SK-N-SH (cell line): ENCODE results near the gene DLG2. TPM values are rescaled to one million over a fixed set of nuclear protein-coding genes. Genes with fewer than 3 reads are reported as not detected.

Source experiments
- CTCF ChIA-PET: fragments of 300-600, 350-600 bp; formaldehyde crosslinking; extraction: SDS; loops from one replicate; lab custom pipeline; 2021; lab: Yijun Ruan, JAX
- POLR2A ChIA-PET: fragments of 350-600 bp; sonication (Branson Sonifier 250); formaldehyde crosslinking; extraction: SDS; loops from one replicate; lab custom pipeline; 2020; ENCODE audit warnings: antibody characterized with exemption, inconsistent platforms; lab: Yijun Ruan, JAX
- DNase-seq: peaks from one replicate; pipeline ENCODE4 v3.0.0; 2012
- H2AFZ ChIP-seq: fragments of 200-600 bp; sonication (generic); 2 replicates; pipeline ENCODE4 v1.8.1; 2016; ENCODE audit warnings: antibody characterized with exemption, mild to moderate bottlenecking, low read depth
- H3F3A ChIP-seq: fragments of 200-600 bp; sonication (generic); replicated peaks from 2 replicates; pipeline ENCODE3; 2016; ENCODE audit warnings: antibody characterized with exemption, mild to moderate bottlenecking; ENCODE audit not compliant: insufficient read depth
- H3K27ac ChIP-seq, 2 experiments: fragments of 200-500 bp in 1 of 2; fragments of 200-600 bp in 1 of 2; sonication (Bioruptor generic) in 1 of 2; sonication (generic), shearing (Covaris generic) in 1 of 2; 2 replicates each; pipeline versions ENCODE4 v1.5.1 to v1.6.1; 2014 to 2016; ENCODE audit warnings: low read depth in 2 of 2, inconsistent platforms in 1 of 2, low read length in 1 of 2, mild to moderate bottlenecking in 1 of 2, mixed read lengths in 1 of 2
- H3K27me3 ChIP-seq: fragments of 200-600 bp; sonication (generic), shearing (Covaris generic); 2 replicates; pipeline ENCODE4 v1.6.1; 2016; ENCODE audit warnings: mixed run types; ENCODE audit not compliant: insufficient read depth
- H3K36me3 ChIP-seq, 2 experiments: fragments of 200-500 bp in 1 of 2; fragments of 200-600 bp in 1 of 2; sonication (Bioruptor generic) in 1 of 2; sonication (generic) in 1 of 2; replicated peaks in 1 of 2; 2 replicates each; pipeline versions ENCODE3 to v1.5.1; 2014 to 2016; ENCODE audit warnings: low read length in 1 of 2, mild to moderate bottlenecking in 1 of 2; ENCODE audit not compliant: insufficient read depth in 2 of 2, control insufficient read depth in 1 of 2
- H3K4me1 ChIP-seq, 2 experiments: fragments of 200-500 bp in 1 of 2; fragments of 200-600 bp in 1 of 2; sonication (Bioruptor generic) in 1 of 2; sonication (generic), shearing (Covaris generic) in 1 of 2; 2 replicates each; pipeline versions ENCODE4 v1.5.1 to v1.6.1; 2014 to 2016; ENCODE audit warnings: low read depth in 1 of 2, low read length in 1 of 2, mixed run types in 1 of 2; ENCODE audit not compliant: insufficient read depth in 2 of 2, control insufficient read depth in 1 of 2
- H3K4me2 ChIP-seq: fragments of 200-600 bp; sonication (generic), shearing (Covaris generic); 2 replicates; pipeline ENCODE4 v1.6.1; 2017; ENCODE audit warnings: mixed run types
- H3K4me3 ChIP-seq, 2 experiments: fragments of 200-500 bp in 1 of 2; fragments of 200-600 bp in 1 of 2; sonication (Bioruptor generic) in 1 of 2; sonication (generic), shearing (Covaris generic) in 1 of 2; 2 replicates each; pipeline versions ENCODE4 v1.5.1 to v1.8.1; 2014 to 2016; ENCODE audit warnings: low read depth in 2 of 2, inconsistent platforms in 1 of 2, low read length in 1 of 2, mild to moderate bottlenecking in 1 of 2, mixed read lengths in 1 of 2, moderate library complexity in 1 of 2
- H3K79me2 ChIP-seq: fragments of 200-600 bp; sonication (generic); 2 replicates; pipeline ENCODE4 v1.8.1; 2017; ENCODE audit warnings: mild to moderate bottlenecking; ENCODE audit not compliant: insufficient read depth
- H3K9ac ChIP-seq: fragments of 200-600 bp; sonication (generic); 2 replicates; pipeline ENCODE4 v1.6.1; 2017; ENCODE audit warnings: mixed run types
- H3K9me2 ChIP-seq: fragments of 200-600 bp; sonication (generic); 2 replicates; pipeline ENCODE4 v1.6.1; 2017; ENCODE audit warnings: mixed run types
- H3K9me3 ChIP-seq: fragments of 200-600 bp; sonication (generic); 2 replicates; pipeline ENCODE4 v1.6.1; 2017; ENCODE audit warnings: mixed run types, mild to moderate bottlenecking, moderate library complexity
- H4K20me1 ChIP-seq: fragments of 200-600 bp; sonication (generic); 2 replicates; pipeline ENCODE4 v1.6.1; 2017; ENCODE audit warnings: mild to moderate bottlenecking, mixed run types; ENCODE audit not compliant: insufficient read depth
- CHD2 ChIP-seq: fragments of 150-350 bp; IDR thresholded peaks from 2 replicates; pipeline ENCODE4 v1.6.1; 2018; ENCODE audit warnings: low read length; ENCODE audit not compliant: partially characterized antibody
- EP300 ChIP-seq, 2 experiments: IDR thresholded peaks; 2 replicates each; pipeline versions ENCODE4 v1.4.0 to v1.6.1; 2012; ENCODE audit warnings: borderline replicate concordance in 1 of 2, low read depth in 1 of 2, low read length in 1 of 2
- EZH2phosphoT487 ChIP-seq: fragments of 200-600 bp; sonication (generic); IDR thresholded peaks from 2 replicates; pipeline ENCODE4 v1.6.1; 2017; ENCODE audit warnings: low read depth, mixed run types, mild to moderate bottlenecking, antibody characterized with exemption, moderate library complexity, borderline replicate concordance
- FOSL2 ChIP-seq: IDR thresholded peaks from 2 replicates; pipeline ENCODE4 v1.4.0; 2012; ENCODE audit warnings: low read depth, mild to moderate bottlenecking, moderate library complexity, borderline replicate concordance
- FOXM1 ChIP-seq: IDR thresholded peaks from 2 replicates; pipeline ENCODE4 v1.4.0; 2012; ENCODE audit warnings: low read depth, mild to moderate bottlenecking
- GATA2 ChIP-seq: sonication (generic); formaldehyde crosslinking; IDR thresholded peaks from 2 replicates; pipeline ENCODE4 v1.5.0; 2020; ENCODE audit warnings: mild to moderate bottlenecking, missing genetic modification reagents
- IRF3 ChIP-seq: fragments of 150-350 bp; IDR thresholded peaks from 2 replicates; pipeline ENCODE4 v1.6.1; 2016; ENCODE audit warnings: mild to moderate bottlenecking, low read depth, low read length
- NRF1 ChIP-seq: IDR thresholded peaks from 2 replicates; pipeline ENCODE4 v1.6.1; 2012; ENCODE audit warnings: low read depth, mild to moderate bottlenecking, low read length
- PBX3 ChIP-seq: IDR thresholded peaks from 2 replicates; pipeline ENCODE4; 2012
- POLR2AphosphoS5 ChIP-seq: IDR thresholded peaks from 2 replicates; pipeline ENCODE4 v1.6.1; 2012; ENCODE audit warnings: low read depth, low read length
- RAD21 ChIP-seq: IDR thresholded peaks from 2 replicates; pipeline ENCODE4 v1.6.1; 2012; ENCODE audit warnings: mild to moderate bottlenecking, low read length
- REST ChIP-seq: IDR thresholded peaks from 2 replicates; pipeline ENCODE4 v1.6.1; 2012; ENCODE audit warnings: mild to moderate bottlenecking, low read depth, low read length, moderate library complexity
- SIN3A ChIP-seq: IDR thresholded peaks from 2 replicates; pipeline ENCODE4 v1.6.1; 2012; ENCODE audit warnings: low read depth, mild to moderate bottlenecking, low read length, moderate library complexity, borderline replicate concordance
- TAF1 ChIP-seq: IDR thresholded peaks from 2 replicates; pipeline ENCODE4 v1.6.1; 2012; ENCODE audit warnings: low read depth, mild to moderate bottlenecking, low read length, moderate library complexity, borderline replicate concordance
- TCF12 ChIP-seq: IDR thresholded peaks from 2 replicates; pipeline ENCODE4 v1.4.0; 2012
- YY1 ChIP-seq: IDR thresholded peaks from 2 replicates; pipeline ENCODE4 v1.4.0; 2012; ENCODE audit warnings: low read depth, mild to moderate bottlenecking
- WGBS: methylation state at CpG from one replicate; pipeline ENCODE4 v1.1.6; 2017; ENCODE audit warnings: low lambda C conversion rate; 5-methylcytosine and 5-hydroxymethylcytosine counted together
- polyA plus RNA-seq, 3 experiments: library from polyadenylated mRNA; depleted of rRNA; stranded (reverse); fragments of >200 nt; gene quantifications; 2 replicates each; pipeline ENCODE4 v1.2.3, GENCODE V29; 2012

Gene DLG2
- polyA plus RNA-seq, 1 of the 3 experiments (the other 2 are of a cell fraction), result 0.21 TPM

- Histone ChIP-seq H3K9me2 (no peaks in the 10 kb centered on the region), H3K36me3 (no peaks in the 10 kb centered on the region), H3K79me2 (no peaks in the 10 kb centered on the region), H4K20me1 (no peaks in the 10 kb centered on the region), H2AFZ (no peak overlapping the region), H3K4me2 (no peak overlapping the region), H3F3A (no peaks in the 10 kb centered on the region), H3K27ac (no peak overlapping the region), H3K4me3 (no peak overlapping the region), H3K9ac (no peak overlapping the region), H3K27me3 (no peaks in the 10 kb centered on the region), H3K4me1 (peaks cover 0 to 10% of the 10 kb centered on the region in 2 experiments; a peak in 2 of 4 replicates), H3K9me3 (no peaks in the 10 kb centered on the region)
- no peak for DNase-seq
- CTCF ChIA-PET, result no interaction called here
- TF ChIP-seq NRF1 (no peak), GATA2 (no peak), FOXM1 (no peak), EZH2phosphoT487 (no peak), YY1 (no peak), FOSL2 (no peak), REST (no peak), EP300 (IDR thresholded peaks at IDR 0.05; ENCODE audit: borderline replicate concordance in 1 of 2, low read depth in 1 of 2, low read length in 1 of 2) (no peak), IRF3 (no peak), POLR2AphosphoS5 (no peak), SIN3A (no peak), RAD21 (no peak), TCF12 (no peak), CHD2 (no peak), TAF1 (no peak), PBX3 (no peak)
- POLR2A ChIA-PET, result no interaction called here
- 58% methylated on average over 5 of the region's 5 CpGs for WGBS
Observed at GRCh38 chr11:83639995-83640758, 1987.0 kb downstream of the DLG2 start.
